Fibroblast of villous mesenchyme (primary cell): ENCODE data around the gene CYP27B1. TPM values are rescaled to one million over a fixed set of nuclear protein-coding genes. Genes with fewer than 3 reads are reported as not detected.
A peak's percentile ranks its signal among the peaks of the same experiment; 100 is the strongest.

Source experiments
- DNase-seq: peaks from one replicate; pipeline ENCODE4 v3.0.0-alpha.2; 2010; ENCODE audit warnings: low read depth
- H3K4me3 ChIP-seq: 2 replicates; pipeline ENCODE4 v1.5.1; 2011; ENCODE audit warnings: low read depth, mild to moderate bottlenecking, low read length
- total RNA-seq: library from RNA; depleted of rRNA; stranded (reverse); fragments of >200 nt; gene quantifications from 2 replicates; pipeline ENCODE4 v1.2.3, GENCODE V29; 2012
- TF ChIP-seq, protein P1 (sequence below): IDR thresholded peaks from 2 replicates; pipeline ENCODE4 v1.5.1; 2012; ENCODE audit warnings: low read depth, mild to moderate bottlenecking, low read length; ENCODE audit not compliant: insufficient read depth

Gene CYP27B1
- total RNA-seq, 1 donor: 3.0 TPM

DNA sequence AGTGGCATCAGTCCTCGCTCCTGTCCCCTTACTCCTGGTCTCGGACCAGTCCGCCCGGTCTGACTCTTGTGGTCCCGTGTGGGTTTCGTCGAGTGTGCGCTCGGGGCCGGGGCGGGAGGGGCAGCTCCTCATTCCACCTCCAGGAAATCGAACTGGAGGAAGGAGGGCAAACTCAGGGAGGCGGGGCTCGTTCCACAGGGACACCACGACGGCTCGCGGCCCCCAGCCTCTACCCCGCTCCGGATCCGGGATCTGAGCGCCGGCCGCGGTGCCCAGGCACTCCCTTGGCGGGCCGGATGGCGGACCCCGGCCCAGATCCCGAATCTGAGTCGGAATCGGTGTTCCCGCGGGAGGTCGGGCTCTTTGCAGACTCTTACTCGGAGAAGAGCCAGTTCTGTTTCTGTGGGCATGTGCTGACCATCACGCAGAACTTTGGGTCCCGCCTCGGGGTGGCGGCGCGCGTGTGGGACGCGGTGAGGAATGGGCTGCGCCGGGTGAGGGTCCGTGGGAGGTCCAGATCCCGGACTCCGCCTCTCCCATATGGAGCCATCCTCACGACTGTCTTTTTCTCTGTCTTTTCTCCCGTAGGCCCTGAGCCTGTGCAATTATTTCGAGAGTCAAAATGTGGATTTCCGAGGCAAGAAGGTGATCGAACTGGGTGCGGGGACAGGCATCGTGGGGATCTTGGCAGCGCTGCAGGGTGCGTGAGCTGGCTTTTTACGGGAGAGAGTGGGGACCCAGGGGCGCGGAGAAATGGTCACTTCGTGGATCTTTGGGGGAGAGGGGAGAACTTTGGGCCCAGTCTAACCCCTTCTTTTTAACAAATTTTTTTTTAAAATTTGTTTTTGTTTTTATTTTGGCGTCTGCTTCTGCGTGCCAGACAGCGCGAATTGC, 5.8 kb upstream of the CYP27B1 start, which contains the start of gene EEF1AKMT3:
Gene EEF1AKMT3 (plus strand): TSS at position 186 of the 894 bp plus-strand sequence. CDS start 111 bp downstream, at position 297.
- TF ChIP-seq, protein P1, sequence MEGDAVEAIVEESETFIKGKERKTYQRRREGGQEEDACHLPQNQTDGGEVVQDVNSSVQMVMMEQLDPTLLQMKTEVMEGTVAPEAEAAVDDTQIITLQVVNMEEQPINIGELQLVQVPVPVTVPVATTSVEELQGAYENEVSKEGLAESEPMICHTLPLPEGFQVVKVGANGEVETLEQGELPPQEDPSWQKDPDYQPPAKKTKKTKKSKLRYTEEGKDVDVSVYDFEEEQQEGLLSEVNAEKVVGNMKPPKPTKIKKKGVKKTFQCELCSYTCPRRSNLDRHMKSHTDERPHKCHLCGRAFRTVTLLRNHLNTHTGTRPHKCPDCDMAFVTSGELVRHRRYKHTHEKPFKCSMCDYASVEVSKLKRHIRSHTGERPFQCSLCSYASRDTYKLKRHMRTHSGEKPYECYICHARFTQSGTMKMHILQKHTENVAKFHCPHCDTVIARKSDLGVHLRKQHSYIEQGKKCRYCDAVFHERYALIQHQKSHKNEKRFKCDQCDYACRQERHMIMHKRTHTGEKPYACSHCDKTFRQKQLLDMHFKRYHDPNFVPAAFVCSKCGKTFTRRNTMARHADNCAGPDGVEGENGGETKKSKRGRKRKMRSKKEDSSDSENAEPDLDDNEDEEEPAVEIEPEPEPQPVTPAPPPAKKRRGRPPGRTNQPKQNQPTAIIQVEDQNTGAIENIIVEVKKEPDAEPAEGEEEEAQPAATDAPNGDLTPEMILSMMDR: no peak
- peak; percentile 56 for DNase-seq
- H3K4me3 ChIP-seq: peak within 1 kb of the TSS; percentile 96

DNA sequence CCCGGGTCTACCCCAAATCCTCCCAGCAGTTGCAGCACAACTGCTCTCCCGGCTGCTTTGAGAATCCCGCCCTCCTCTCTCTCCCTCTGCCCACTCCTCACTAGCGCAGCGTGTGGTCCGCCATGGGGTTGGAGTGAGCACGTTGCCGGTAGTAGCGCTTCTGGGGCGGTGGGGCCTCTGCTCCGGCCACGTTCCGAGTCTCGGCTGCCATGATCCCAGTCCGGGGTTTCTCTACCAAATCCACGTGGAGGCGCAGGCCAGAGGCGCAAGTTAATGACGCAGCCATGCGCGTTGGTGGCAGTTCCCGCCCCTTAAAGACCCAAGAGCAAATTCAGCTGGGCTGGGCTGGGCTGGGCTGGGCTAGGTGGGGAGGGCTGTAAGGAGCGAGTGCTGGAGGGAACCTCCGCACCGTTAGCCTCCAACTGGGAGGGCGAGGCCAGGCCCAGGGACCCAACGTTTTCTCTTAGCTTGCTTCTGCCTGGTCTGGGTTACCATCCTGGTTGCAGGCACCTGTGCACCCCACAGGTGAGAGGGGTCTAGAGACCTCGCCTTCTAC, 5.1 kb upstream of the CYP27B1 start, which contains the start of gene METTL1:
Gene METTL1 (minus strand): TSS at position 233 of the 556 bp plus-strand sequence. CDS start 22 bp downstream, at position 211.
- DNase-seq: peak; percentile 97
- TF ChIP-seq, protein P1: no peak
- H3K4me3 ChIP-seq: peak within 1 kb of the TSS; percentile 96

DNA sequence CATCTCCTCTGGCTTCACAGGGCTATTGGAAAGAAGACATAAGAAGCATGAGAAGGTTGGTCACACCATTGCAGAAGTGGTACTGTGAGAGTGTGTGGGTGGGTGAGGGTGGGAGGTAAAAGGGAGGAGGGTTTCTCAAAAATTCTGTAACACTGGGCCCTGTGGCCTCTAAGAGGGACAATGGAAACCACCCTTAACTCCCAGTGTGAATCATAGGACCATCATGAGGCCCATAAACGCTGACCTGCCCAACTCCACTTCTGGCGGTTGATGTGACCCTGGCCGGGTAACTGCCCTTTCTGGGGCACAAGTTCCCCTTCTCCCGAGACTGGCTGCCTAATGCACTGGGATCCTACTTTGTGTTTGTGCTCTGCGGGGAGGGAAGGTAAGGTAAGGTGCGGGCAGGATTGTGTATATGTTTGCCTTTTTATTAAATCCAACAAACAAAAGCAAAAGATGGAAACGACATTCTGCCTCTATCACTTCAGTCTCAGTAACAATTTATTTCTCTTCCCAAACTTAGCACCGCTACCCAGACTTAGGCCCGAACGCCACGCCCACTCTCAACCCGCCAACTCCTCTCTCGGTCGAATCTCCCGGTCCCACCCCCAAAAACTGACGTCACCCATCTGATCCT, 4.5 kb upstream of the CYP27B1 start:
- DNase-seq: peak; percentile 93
- TF ChIP-seq, protein P1: no peak
- peak overlapping the region; percentile 96 for H3K4me3 ChIP-seq

DNA sequence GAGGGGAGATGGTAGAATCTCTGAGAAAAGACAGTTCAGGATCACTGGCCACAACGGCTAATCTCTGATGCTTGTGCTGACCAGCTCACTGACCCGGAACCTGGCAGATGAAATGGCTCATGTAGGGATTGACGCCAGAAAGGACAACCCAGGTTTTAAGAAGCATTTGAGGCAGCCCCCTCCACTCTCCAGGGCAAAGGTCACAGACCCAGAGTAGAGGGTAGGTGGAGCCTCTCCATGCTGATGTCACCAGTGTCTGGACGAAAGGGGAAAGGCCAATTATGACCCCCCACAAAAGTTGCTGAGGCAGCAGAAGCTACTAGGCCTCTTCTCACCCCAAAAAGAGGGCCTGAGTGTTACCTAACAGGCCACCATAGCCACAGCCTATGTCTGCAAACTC, 3.9 kb upstream of the CYP27B1 start:
- TF ChIP-seq, protein P1: no peak
- no peak for DNase-seq
- H3K4me3 ChIP-seq: no peak overlapping the region

DNA sequence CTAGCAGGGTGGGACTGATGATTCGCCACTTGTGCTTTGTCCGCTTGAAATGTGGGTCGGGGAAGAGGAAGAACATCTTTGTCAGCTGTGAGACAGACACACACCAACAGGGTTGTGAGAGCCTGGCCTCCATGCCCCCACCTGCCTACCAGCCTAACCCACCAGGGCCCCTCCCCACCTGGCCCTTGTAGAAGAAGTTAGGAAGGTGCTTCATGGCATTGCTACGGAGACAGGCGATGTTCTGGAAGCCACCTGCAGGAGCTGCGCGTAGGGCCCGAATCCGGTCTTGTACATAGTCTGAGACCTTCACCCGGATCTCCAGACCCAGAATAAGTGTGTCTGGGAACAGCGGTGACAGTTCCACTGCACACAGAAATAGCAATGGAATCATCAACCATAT, 2.7 kb upstream of the CYP27B1 start:
- no peak for DNase-seq
- no peak overlapping the region for H3K4me3 ChIP-seq
- TF ChIP-seq, protein P1: no peak

DNA sequence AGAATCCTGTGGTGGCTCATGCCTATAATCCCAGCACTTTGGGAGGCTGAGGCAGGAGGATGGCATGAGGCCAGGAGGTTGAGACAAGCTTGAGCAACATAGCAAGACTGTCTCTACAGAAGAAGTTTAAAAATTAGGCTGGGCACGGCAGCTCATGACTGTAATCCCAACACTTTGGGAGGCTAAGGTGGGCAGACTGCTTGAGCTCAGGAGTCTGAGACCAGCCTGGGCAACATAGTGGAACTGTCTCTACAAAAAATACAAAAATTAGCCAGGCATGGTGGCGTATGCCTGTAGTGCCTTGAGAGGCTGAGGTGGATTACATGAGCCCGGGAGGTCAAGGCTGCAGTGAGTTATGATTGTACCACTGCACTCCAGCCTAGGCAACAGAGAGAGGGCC, 998 bp upstream of the CYP27B1 start:
- TF ChIP-seq, protein P1: no peak
- no peak for DNase-seq
- no peak overlapping the region for H3K4me3 ChIP-seq
